Stomach (tissue), 9 donors: ENCODE data around the gene ADAM19. TPM values are rescaled to one million over a fixed set of nuclear protein-coding genes. Genes with fewer than 3 reads are reported as not detected.
A peak's percentile ranks its signal among the peaks of the same experiment; 100 is the strongest.

ENCODE experiments used
- DNase-seq, 2 donors: peaks; one replicate each; pipeline versions ENCODE4 v3.0.0 to v3.0.0-alpha.2; 2013 to 2019
- H3K27ac ChIP-seq, 5 donors: fragments of 200-600 bp in 4 of 5; sonication (generic) in 4 of 5; one replicate each; pipeline ENCODE4 v1.5.1; 2013 to 2019; ENCODE audit warnings: mild to moderate bottlenecking in 1 of 5, moderate library complexity in 1 of 5
- H3K27me3 ChIP-seq, 3 donors: fragments of 200-600 bp; sonication (generic); one replicate each; pipeline ENCODE4 v1.5.1; 2017 to 2019; ENCODE audit warnings: mixed run types in 1 of 3
- H3K36me3 ChIP-seq, 4 donors: fragments of 200-600 bp; sonication (generic); 1 replicate in 3 of 4; 2 replicates in 1 of 4; pipeline ENCODE4 v1.5.1; 2016 to 2019
- H3K4me1 ChIP-seq, 4 donors: fragments of 200-600 bp; sonication (generic); one replicate each; pipeline ENCODE4 v1.5.1; 2016 to 2019
- H3K4me3 ChIP-seq, 4 donors: fragments of 200-600 bp; sonication (generic) in 3 of 4; one replicate each; pipeline ENCODE4 v1.5.1; 2016 to 2019; ENCODE audit warnings: mild to moderate bottlenecking in 1 of 4
- H3K9me3 ChIP-seq, 4 donors: fragments of 200-600 bp; sonication (generic); one replicate each; pipeline ENCODE4 v1.5.1; 2016 to 2019
- CTCF ChIP-seq, 7 experiments: fragments of 450-650 bp in 4 of 7; fragments of 200-600 bp in 3 of 7; sonication (generic) in 3 of 7; IDR thresholded peaks; one replicate each; pipeline ENCODE4 v1.5.1; 2016 to 2019; ENCODE audit warnings: antibody characterized with exemption in 7 of 7, control low read depth in 2 of 7, mild to moderate bottlenecking in 1 of 7
- EP300 ChIP-seq: sonication (generic); formaldehyde crosslinking; IDR thresholded peaks from one replicate; pipeline ENCODE4 v1.6.1; 2017; ENCODE audit warnings: antibody characterized with exemption
- POLR2A ChIP-seq, 4 donors: fragments of 450-650 bp; IDR thresholded peaks; one replicate each; pipeline ENCODE4 v1.6.1; 2016; ENCODE audit warnings: antibody characterized with exemption in 4 of 4, control low read depth in 2 of 4, mild to moderate bottlenecking in 1 of 4, moderate library complexity in 1 of 4
- POLR2AphosphoS5 ChIP-seq, 3 donors: sonication (generic); formaldehyde crosslinking; IDR thresholded peaks; one replicate each; pipeline ENCODE4 v1.6.1; 2016; ENCODE audit warnings: antibody characterized with exemption in 3 of 3
- WGBS, 5 donors: extraction: QIAGEN DNeasy Blood & Tissue Kit in 3 of 5; methylation state at CpG; one replicate each; pipeline versions ENCODE4 v1.1.5 to v1.1.7; 2013 to 2018; 5-methylcytosine and 5-hydroxymethylcytosine counted together
- intact Hi-C: fragments of 100-400 bp; cut with DNase I; formaldehyde crosslinking; loops from one replicate; pipeline ENCODE4 v1.15.1; 2023; ENCODE audit warnings: low total_unique reads
- polyA plus RNA-seq, 3 donors: library from polyadenylated mRNA; stranded (reverse); fragments of 200-250 nt; gene quantifications; one replicate each; pipeline ENCODE4 v1.2.3, GENCODE V29; 2013
- total RNA-seq, 5 donors: library from RNA; depleted of rRNA; stranded (reverse); fragments of >200 nt; gene quantifications; one replicate each; pipeline versions ENCODE4 v1.1.0 to v1.2.3, GENCODE V29; 2014 to 2016
- donor health status: healthy with polysubstance abuse.
- donor health status: Bipolar disorder and iron deficiency.
- donor health status: healthy.

ADAM19 gene
- total and polyA plus RNA-seq, 8 donors, result 1.2 to 42.8 (median 6.4) TPM

- intact Hi-C loops, result no loop called here
- DNase-seq, result peak in 1 of 2 donors; percentile 72
- Histone ChIP-seq H3K4me3 (no peak overlapping the region), H3K36me3 (no peaks in the 10 kb centered on the region), H3K27me3 (no peaks in the 10 kb centered on the region), H3K4me1 (peaks cover 32 to 96% (median 68%) of the 10 kb centered on the region in 4 donors), H3K9me3 (no peaks in the 10 kb centered on the region), H3K27ac (peak overlapping the region in 4 of 5 donors; percentile 76 to 86 (median 84))
- TF ChIP-seq CTCF (IDR thresholded peaks at IDR 0.05) (no peak), EP300 (no peak), POLR2AphosphoS5 (IDR thresholded peaks at IDR 0.05) (peak in 1 of 3 donors; percentile 25)
- WGBS, 5 donors, result 58 to 76% (median 65%) methylated on average over 6 of the region's 6 CpGs
These were observed 29.0 kb downstream of the ADAM19 start for GRCh38 chr5:157546456-157547100.

- DNase-seq, result no peak
- TF ChIP-seq CTCF (IDR thresholded peaks at IDR 0.05) (no peak), POLR2AphosphoS5 (IDR thresholded peaks at IDR 0.05) (no peak)
- Histone ChIP-seq H3K36me3 (no peaks in the 10 kb centered on the region), H3K9me3 (no peaks in the 10 kb centered on the region), H3K4me3 (no peak overlapping the region), H3K27ac (peak overlapping the region; percentile 31 to 86 (median 83)), H3K27me3 (no peaks in the 10 kb centered on the region), H3K4me1 (peaks cover 35 to 100% (median 74%) of the 10 kb centered on the region in 4 donors)
- 87 to 95% (median 94%) methylated on average over 3 to 4 of the region's 4 CpGs for WGBS, 5 donors
- intact Hi-C loops, result no loop called here
These were observed 29.8 kb downstream of the ADAM19 start for GRCh38 chr5:157545610-157546310.

- Histone ChIP-seq H3K27me3 (no peaks in the 10 kb centered on the region), H3K27ac (peak overlapping the region; percentile 48 to 86 (median 83)), H3K4me3 (no peak overlapping the region), H3K9me3 (no peaks in the 10 kb centered on the region), H3K36me3 (no peaks in the 10 kb centered on the region), H3K4me1 (peaks cover 40 to 100% (median 80%) of the 10 kb centered on the region in 4 donors)
- DNase-seq, result no peak
- intact Hi-C loops, result no loop called here
- WGBS, 5 donors, result 56 to 67% (median 62%) methylated on average over 7 of the region's 7 CpGs
- TF ChIP-seq POLR2AphosphoS5 (IDR thresholded peaks at IDR 0.05), result no peak
- no peak for TF ChIP-seq POLR2A (IDR thresholded peaks at IDR 0.05)
- no peak for TF ChIP-seq EP300
- no peak for TF ChIP-seq CTCF (IDR thresholded peaks at IDR 0.05)
These were observed 31.0 kb downstream of the ADAM19 start for GRCh38 chr5:157544623-157544989.

GRCh38 chr5:157543825-157544622, 31.6 kb downstream of the ADAM19 start:
- Histone ChIP-seq H3K4me3 (no peak overlapping the region), H3K27ac (peak overlapping the region; percentile 48 to 86 (median 83)), H3K4me1 (peaks cover 37 to 100% (median 78%) of the 10 kb centered on the region in 4 donors), H3K36me3 (no peaks in the 10 kb centered on the region), H3K27me3 (no peaks in the 10 kb centered on the region), H3K9me3 (no peaks in the 10 kb centered on the region)
- intact Hi-C loops, result no loop called here
- peak in 1 of 2 donors; percentile 70 for DNase-seq
- 33 to 52% (median 34%) methylated on average over 10 of the region's 10 CpGs for WGBS, 5 donors
- TF ChIP-seq POLR2AphosphoS5 (IDR thresholded peaks at IDR 0.05) (peak; percentile 49 to 69 (median 50)), EP300 (no peak)
